Activated CD8-positive, alpha-beta memory T cell treated with anti-CD3 and anti-CD28 coated beads, Interleukin-2, amount 10 ng/mL, durations not matched to agents 7 days and 5 days (primary cell): ENCODE data around the gene UAP1L1. TPM values are rescaled to one million over a fixed set of nuclear protein-coding genes. Genes with fewer than 3 reads are reported as not detected.
"Not testable (repeated sequence)": the region's sequence is repeated elsewhere in the genome, so short reads cannot be mapped to it uniquely, and the experiment has no call there.

Experiments
- ATAC-seq: fragments of 150-1000 bp; cut with Tn5 transposase; one replicate; pipeline ENCODE4 v1.10.0; 2021; ENCODE audit warnings: moderate library complexity
- CTCF ChIA-PET: fragments of 350-600 bp; sonication (Branson Sonifier 250); formaldehyde crosslinking; loops from one replicate; lab custom pipeline; 2021; ENCODE audit warnings: antibody characterized with exemption; lab: Charles Lee
- DNase-seq: peaks from one replicate; pipeline ENCODE4 v3.0.0-alpha.2; 2020
- H3K27ac Mint-ChIP-seq: one replicate; pipeline ENCODE4 v1.8.0; 2021; ENCODE audit warnings: mild to moderate bottlenecking, mixed read lengths
- H3K27me3 Mint-ChIP-seq: one replicate; pipeline ENCODE4 v1.8.0; 2021; ENCODE audit warnings: mixed read lengths
- H3K36me3 Mint-ChIP-seq: one replicate; pipeline ENCODE4 v1.8.0; 2021; ENCODE audit warnings: mild to moderate bottlenecking, mixed read lengths
- H3K4me1 Mint-ChIP-seq: one replicate; pipeline ENCODE4 v1.8.0; 2021; ENCODE audit warnings: mixed read lengths
- H3K4me3 Mint-ChIP-seq: one replicate; pipeline ENCODE4 v1.8.0; 2021; ENCODE audit warnings: mild to moderate bottlenecking, moderate library complexity, mixed read lengths
- H3K9me3 Mint-ChIP-seq: one replicate; pipeline ENCODE4 v1.8.0; 2022; ENCODE audit warnings: low read depth, mixed read lengths
- total RNA-seq, 2 experiments: library from RNA; stranded (reverse); gene quantifications; one replicate each; pipeline ENCODE4 v1.2.3, GENCODE V29; 2021

UAP1L1 gene
- total RNA-seq, 2 experiments from 2014 or later = 32.6 to 35.3 TPM

- DNase-seq (no peak), ATAC-seq (peak; percentile 62)
- peaks cover 2% of the 10 kb centered on the region for H3K4me1 Mint-ChIP-seq
- no peak within 1 kb of the TSS for H3K27ac Mint-ChIP-seq
- H3K4me3 Mint-ChIP-seq = no peak within 1 kb of the TSS
- CTCF ChIA-PET = interaction anchor here (2.3 to 2.5 kb wide), 2 partner anchors 13 to 19 kb away, joined by 10 to 13 read pairs; no protein-coding TSS in a partner anchor
- peaks cover 35% of the 10 kb centered on the region for H3K27me3 Mint-ChIP-seq
- H3K36me3 Mint-ChIP-seq = no peaks in the 10 kb centered on the region
- no peaks in the 10 kb centered on the region for H3K9me3 Mint-ChIP-seq
Measured at GRCh38 chr9:137053944-137054931, 23.1 kb upstream of the UAP1L1 start, which contains the start of gene ENTPD2. TSS of gene ENTPD2 (minus strand) at chr9:137054061. CDS start at chr9:137053997, 64 bp downstream.

- Mint-ChIP-seq H3K4me1 (peaks cover 2% of the 10 kb centered on the region), H3K27ac (no peak overlapping the region), H3K9me3 (no peaks in the 10 kb centered on the region), H3K36me3 (no peaks in the 10 kb centered on the region), H3K27me3 (peaks cover 28% of the 10 kb centered on the region), H3K4me3 (no peak overlapping the region)
- ATAC-seq (no peak), DNase-seq (no peak)
- CTCF ChIA-PET = interaction anchor here (1.5 to 6.2 kb wide), 4 partner anchors 8 to 26 kb away, joined by 8 to 47 read pairs (median 10); partner anchors contain the start of genes NPDC1 and SAPCD2
Measured at GRCh38 chr9:137054932-137055384, 22.4 kb upstream of the UAP1L1 start.

GRCh38 chr9:137055385-137056364 lies 21.6 kb upstream of the UAP1L1 start:
- Mint-ChIP-seq H3K9me3 (no peaks in the 10 kb centered on the region), H3K27ac (no peak overlapping the region), H3K4me3 (no peak overlapping the region), H3K36me3 (no peaks in the 10 kb centered on the region), H3K27me3 (peaks cover 23% of the 10 kb centered on the region), H3K4me1 (peaks cover 2% of the 10 kb centered on the region)
- CTCF ChIA-PET = interaction anchor here (1.5 to 6.2 kb wide), 4 partner anchors 9 to 27 kb away, joined by 8 to 47 read pairs (median 10); partner anchors contain the start of genes NPDC1 and SAPCD2
- ATAC-seq (no peak), DNase-seq (no peak)

- no peak for DNase-seq
- CTCF ChIA-PET = interaction anchor here (1.3 to 6.2 kb wide), 6 partner anchors 9 to 28 kb away, joined by 4 to 47 read pairs (median 10); partner anchors contain the start of genes NPDC1 and SAPCD2
Measured at GRCh38 chr9:137056739-137057415, 20.4 kb upstream of the UAP1L1 start.

DNA sequence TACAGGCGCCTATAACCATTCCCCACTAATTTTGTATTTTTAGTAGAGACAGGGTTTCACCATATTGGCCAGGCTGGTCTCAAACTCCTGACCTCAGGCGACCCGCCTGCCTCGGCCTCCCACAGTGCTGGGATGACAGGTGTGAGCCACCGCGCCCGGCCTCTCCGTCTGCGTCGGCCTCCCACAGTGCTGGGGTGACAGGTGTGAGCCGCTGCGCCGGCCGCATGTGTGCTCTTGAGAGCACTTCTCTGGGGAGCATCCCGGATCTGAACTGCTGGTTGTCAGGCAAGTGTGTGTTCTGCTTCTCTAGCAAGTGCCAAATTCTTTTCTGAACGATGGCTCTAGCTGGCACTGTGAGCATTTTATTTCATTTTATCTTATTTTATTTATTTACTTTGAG lies 19.8 kb upstream of the UAP1L1 start:
- CTCF ChIA-PET = interaction anchor here (1.3 to 6.2 kb wide), 5 partner anchors 9 to 28 kb away, joined by 4 to 47 read pairs (median 9); partner anchors contain the start of genes NPDC1 and SAPCD2
- DNase-seq = no peak
- H3K4me3 Mint-ChIP-seq = no peak overlapping the region

More at GRCh38 chr9:137056739-137057415, 20.4 kb upstream of the UAP1L1 start:
- Mint-ChIP-seq H3K27ac (no peak overlapping the region), H3K27me3 (peaks cover 22% of the 10 kb centered on the region), H3K36me3 (no peaks in the 10 kb centered on the region), H3K9me3 (no peaks in the 10 kb centered on the region), H3K4me3 (no peak overlapping the region), H3K4me1 (peaks cover 2% of the 10 kb centered on the region)
- ATAC-seq = no peak

DNA sequence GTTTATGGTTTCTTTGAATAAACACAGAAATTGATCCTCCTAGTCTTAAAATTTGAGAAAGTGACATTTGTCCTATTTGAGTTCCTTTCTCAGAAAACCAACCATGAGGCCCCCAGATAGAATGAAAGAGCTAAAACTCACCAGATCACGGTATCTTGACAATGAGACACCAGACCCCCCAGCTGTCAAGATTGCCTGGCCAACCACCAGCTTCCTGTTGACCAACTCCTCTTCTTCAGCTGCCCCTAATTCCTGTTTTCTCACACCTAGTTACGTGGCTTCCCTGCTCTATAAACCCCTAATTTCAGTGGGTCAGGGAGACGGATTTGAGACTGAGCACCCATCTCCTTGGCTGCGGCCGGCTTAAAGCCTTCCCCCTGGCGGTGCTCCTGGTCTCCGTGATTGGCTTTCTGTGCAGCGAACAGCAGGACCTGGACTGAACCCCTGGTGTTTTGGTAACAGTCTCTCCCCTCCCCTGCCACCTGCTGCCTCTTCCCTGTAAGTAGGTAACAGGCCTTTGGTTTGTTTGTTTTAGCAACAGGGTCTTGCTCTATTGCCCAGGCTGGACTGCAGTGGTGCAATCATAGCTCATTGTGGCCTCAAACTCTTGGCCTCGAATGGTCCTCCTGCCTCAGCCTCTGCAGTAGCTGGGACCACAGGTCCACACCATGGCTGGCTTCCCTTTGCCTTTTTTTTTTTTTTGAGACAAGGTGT lies 18.6 kb upstream of the UAP1L1 start:
- no peaks in the 10 kb centered on the region for H3K9me3 Mint-ChIP-seq
- no peak overlapping the region for H3K4me3 Mint-ChIP-seq
- H3K4me1 Mint-ChIP-seq = peaks cover 2% of the 10 kb centered on the region
- no peak overlapping the region for H3K27ac Mint-ChIP-seq
- no peak for ATAC-seq
- DNase-seq = no peak
- CTCF ChIA-PET = interaction anchor here (1.1 to 6.2 kb wide), 6 partner anchors 7 to 111 kb away, joined by 3 to 47 read pairs (median 8); partner anchors contain the start of genes NPDC1 and SAPCD2
- H3K27me3 Mint-ChIP-seq = peaks cover 9% of the 10 kb centered on the region
- H3K36me3 Mint-ChIP-seq = no peaks in the 10 kb centered on the region

More for the DNA sequence above, 19.8 kb upstream of the UAP1L1 start:
- H3K27ac Mint-ChIP-seq = no peak overlapping the region
- ATAC-seq = no peak
- H3K9me3 Mint-ChIP-seq = no peaks in the 10 kb centered on the region
- no peaks in the 10 kb centered on the region for H3K36me3 Mint-ChIP-seq
- H3K4me1 Mint-ChIP-seq = peaks cover 2% of the 10 kb centered on the region
- H3K27me3 Mint-ChIP-seq = peaks cover 15% of the 10 kb centered on the region

- DNase-seq = no peak
- Mint-ChIP-seq H3K4me3 (no peak overlapping the region), H3K4me1 (peaks cover 4% of the 10 kb centered on the region), H3K36me3 (peaks cover 3% of the 10 kb centered on the region), H3K9me3 (no peaks in the 10 kb centered on the region), H3K27ac (no peak overlapping the region), H3K27me3 (peaks cover 6% of the 10 kb centered on the region)
- CTCF ChIA-PET = interaction anchor here (1.8 kb wide), 1 partner anchor 16 kb away, joined by 6 read pairs; no protein-coding TSS in a partner anchor
- no peak for ATAC-seq
Measured at GRCh38 chr9:137062384-137062783, 14.9 kb upstream of the UAP1L1 start.

DNA sequence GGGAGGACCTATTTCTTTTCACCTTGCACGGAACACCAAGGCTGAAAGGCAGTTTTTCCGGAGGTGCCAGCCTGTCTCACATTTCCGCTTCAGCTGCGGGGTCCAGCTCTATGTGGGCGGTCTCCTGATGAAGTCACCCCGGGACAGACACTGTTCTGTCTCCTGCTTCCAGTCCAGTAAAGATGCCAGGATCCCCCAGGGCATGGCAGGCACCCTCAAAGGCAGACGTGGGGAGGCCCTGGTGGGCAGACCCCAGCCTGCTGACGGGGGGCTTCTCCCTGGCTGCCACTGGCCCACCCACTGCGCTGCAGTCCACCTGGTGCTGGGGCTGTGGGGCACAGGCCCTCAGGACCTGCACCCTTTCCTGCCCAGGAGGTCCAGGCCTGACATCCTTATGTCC lies 14.5 kb upstream of the UAP1L1 start:
- H3K27me3 Mint-ChIP-seq, H3K4me1 Mint-ChIP-seq, DNase-seq, H3K27ac Mint-ChIP-seq, H3K36me3 Mint-ChIP-seq, H3K9me3 Mint-ChIP-seq, ATAC-seq, H3K4me3 Mint-ChIP-seq: not testable (repeated sequence)
- CTCF ChIA-PET = interaction anchor here (1.5 to 9.5 kb wide), 5 partner anchors 10 to 71 kb away, joined by 5 to 98 read pairs (median 6); partner anchors contain the start of genes ABCA2, FUT7 and PAXX

DNA sequence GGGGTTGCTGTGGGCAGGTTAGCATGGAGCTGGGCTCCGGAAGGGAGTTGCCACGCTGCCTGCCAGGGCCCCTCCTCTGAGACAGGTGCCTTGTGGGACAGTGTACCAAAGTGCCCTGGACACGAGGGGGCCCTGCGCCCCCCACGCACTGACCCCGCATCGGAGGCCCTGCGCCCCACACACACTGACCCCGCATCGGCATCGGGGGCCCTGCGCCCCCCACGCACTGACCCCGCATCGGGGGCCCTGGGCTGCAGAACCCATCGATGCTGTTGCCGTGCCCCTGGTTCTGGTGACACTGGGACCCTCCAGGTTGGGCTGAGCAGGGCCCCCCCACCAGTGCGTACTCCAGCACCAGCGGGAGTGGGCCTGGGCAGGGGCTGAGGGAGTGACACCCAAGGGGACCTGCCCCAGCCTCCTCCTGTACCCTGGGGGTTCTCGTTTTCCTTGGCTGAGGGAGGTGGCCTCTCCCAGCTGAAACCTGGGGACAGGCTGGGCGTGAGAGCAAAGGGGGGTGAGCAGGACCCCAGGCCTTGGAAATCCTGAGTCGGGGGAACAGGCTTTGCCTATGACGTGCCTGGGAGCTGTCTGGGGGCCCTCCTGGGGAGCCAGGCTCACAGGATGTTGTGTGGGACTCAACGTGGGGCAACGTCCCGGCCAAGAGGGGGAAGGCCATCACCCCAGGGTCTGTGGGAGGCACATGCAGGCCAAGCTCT lies 13.8 kb upstream of the UAP1L1 start:
- Mint-ChIP-seq H3K27me3 (peaks cover 4% of the 10 kb centered on the region), H3K36me3 (peaks cover 4% of the 10 kb centered on the region), H3K27ac (no peak overlapping the region), H3K4me1 (peaks cover 11% of the 10 kb centered on the region), H3K4me3 (no peak overlapping the region), H3K9me3 (no peaks in the 10 kb centered on the region)
- DNase-seq (no peak), ATAC-seq (no peak)
- CTCF ChIA-PET = interaction anchor here (0.7 to 10.2 kb wide), 26 partner anchors 9 to 333 kb away, joined by 3 to 183 read pairs (median 4); partner anchors contain the start of genes ABCA2, FUT7, MAN1B1 and NPDC1

DNA sequence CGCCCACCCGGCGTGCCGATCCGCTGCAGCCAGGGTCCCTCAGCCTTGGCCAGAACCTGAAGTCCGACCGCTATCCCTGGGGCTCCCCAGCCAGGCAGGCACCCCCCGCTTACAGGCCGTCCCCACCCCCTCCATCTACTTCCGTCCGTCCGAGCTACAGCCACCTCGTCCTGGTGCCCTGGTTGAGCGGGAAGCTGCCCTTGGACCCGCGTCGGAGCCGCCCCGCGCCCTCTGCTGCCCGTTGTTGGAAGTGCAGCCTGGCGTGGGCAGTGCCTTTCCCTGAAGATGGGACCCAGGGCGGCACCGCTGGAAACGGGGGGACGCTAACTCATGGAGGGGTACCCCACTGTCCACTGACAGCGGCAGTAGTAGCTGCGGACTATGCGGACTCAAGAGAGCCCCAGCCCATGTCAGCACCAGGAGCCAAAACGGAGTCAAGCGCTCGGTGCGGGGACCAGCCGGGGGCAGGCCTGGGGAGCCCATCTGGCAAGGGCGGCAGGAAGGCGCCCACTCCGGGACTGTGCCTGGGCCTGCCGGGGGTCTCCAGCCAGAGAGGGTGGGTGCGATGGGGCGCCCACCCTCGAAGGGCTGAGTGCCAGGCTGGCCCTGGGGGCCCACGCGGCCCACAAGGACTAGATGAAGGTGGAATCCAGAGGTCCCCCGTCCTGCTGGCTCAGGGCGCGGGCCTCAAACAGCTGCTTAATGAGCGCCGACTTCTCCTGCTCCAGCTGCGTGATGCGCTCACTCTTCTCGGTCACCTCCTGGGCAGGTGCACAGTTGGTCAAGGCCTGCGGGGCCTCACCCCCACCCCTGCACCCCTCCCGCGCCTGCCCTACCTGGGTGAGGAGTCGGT lies 13.1 kb upstream of the UAP1L1 start:
- DNase-seq = no peak
- ATAC-seq = no peak
- Mint-ChIP-seq H3K4me3 (no peak overlapping the region), H3K36me3 (peaks cover 4% of the 10 kb centered on the region), H3K27me3 (peaks cover 3% of the 10 kb centered on the region), H3K4me1 (peaks cover 15% of the 10 kb centered on the region), H3K9me3 (no peaks in the 10 kb centered on the region), H3K27ac (no peak overlapping the region)
- CTCF ChIA-PET = interaction anchor here (0.7 to 10.2 kb wide), 26 partner anchors 8 to 334 kb away, joined by 3 to 183 read pairs (median 4); partner anchors contain the start of genes ABCA2, FUT7, MAN1B1 and NPDC1
